ENCODE measurements around the gene AMMECR1.

Gene AMMECR1

GRCh38 chrX:110267874-110268273 is 50.0 kb downstream of the AMMECR1 start:
- TF ChIP-seq, protein P1, sequence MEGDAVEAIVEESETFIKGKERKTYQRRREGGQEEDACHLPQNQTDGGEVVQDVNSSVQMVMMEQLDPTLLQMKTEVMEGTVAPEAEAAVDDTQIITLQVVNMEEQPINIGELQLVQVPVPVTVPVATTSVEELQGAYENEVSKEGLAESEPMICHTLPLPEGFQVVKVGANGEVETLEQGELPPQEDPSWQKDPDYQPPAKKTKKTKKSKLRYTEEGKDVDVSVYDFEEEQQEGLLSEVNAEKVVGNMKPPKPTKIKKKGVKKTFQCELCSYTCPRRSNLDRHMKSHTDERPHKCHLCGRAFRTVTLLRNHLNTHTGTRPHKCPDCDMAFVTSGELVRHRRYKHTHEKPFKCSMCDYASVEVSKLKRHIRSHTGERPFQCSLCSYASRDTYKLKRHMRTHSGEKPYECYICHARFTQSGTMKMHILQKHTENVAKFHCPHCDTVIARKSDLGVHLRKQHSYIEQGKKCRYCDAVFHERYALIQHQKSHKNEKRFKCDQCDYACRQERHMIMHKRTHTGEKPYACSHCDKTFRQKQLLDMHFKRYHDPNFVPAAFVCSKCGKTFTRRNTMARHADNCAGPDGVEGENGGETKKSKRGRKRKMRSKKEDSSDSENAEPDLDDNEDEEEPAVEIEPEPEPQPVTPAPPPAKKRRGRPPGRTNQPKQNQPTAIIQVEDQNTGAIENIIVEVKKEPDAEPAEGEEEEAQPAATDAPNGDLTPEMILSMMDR (conservative IDR thresholded peaks at IDR 0.05; ENCODE audit: control insufficient read depth, insufficient read depth, low read depth, low read length) = no peak
- H3K4me3 ChIP-seq (ENCODE audit: control insufficient read depth, low read depth, low read length) = no peak overlapping the region
- DNase-seq (ENCODE audit: low read depth) = no peak

- no peak overlapping the region for H3K4me3 ChIP-seq (ENCODE audit: control insufficient read depth, low read depth, low read length)
- DNase-seq (ENCODE audit: low read depth) = no peak
- TF ChIP-seq, protein P1 (conservative IDR thresholded peaks at IDR 0.05; ENCODE audit: control insufficient read depth, insufficient read depth, low read depth, low read length) = no peak
Observed at GRCh38 chrX:110265661-110266060, 52.2 kb downstream of the AMMECR1 start.

GRCh38 chrX:110259117-110259516 is 58.8 kb downstream of the AMMECR1 start:
- DNase-seq (ENCODE audit: low read depth) = no peak
- no peak overlapping the region for H3K4me3 ChIP-seq (ENCODE audit: control insufficient read depth, low read depth, low read length)
- TF ChIP-seq, protein P1 (conservative IDR thresholded peaks at IDR 0.05; ENCODE audit: control insufficient read depth, insufficient read depth, low read depth, low read length) = no peak

GRCh38 chrX:110258552-110258951 is 59.3 kb downstream of the AMMECR1 start:
- TF ChIP-seq, protein P1 (conservative IDR thresholded peaks at IDR 0.05; ENCODE audit: control insufficient read depth, insufficient read depth, low read depth, low read length) = no peak
- peak; percentile 62 for DNase-seq (ENCODE audit: low read depth)
- H3K4me3 ChIP-seq (ENCODE audit: control insufficient read depth, low read depth, low read length) = no peak overlapping the region

DNA sequence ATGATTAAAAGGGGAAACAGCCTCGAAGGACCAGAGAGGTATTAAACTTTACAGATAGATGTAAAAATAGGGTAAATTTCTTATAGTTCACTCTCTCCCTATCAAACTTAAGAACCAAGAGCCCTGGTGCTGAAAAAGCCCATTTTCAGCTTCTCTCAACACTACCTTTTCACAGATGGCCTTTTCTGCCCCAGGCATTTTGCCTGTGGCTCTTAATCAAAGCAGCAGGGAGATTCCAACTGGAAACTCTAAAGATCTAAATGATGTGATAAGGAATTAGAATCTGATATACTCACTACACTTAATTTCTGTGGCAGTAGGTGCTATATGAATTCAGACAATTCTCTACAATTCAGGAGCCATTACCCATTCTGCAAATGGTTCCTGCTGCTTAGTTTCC is 60.0 kb downstream of the AMMECR1 start:
- DNase-seq (ENCODE audit: low read depth) = no peak
- H3K4me3 ChIP-seq (ENCODE audit: control insufficient read depth, low read depth, low read length) = no peak overlapping the region
- TF ChIP-seq, protein P1 (conservative IDR thresholded peaks at IDR 0.05; ENCODE audit: control insufficient read depth, insufficient read depth, low read depth, low read length) = no peak

- TF ChIP-seq, protein P1 (conservative IDR thresholded peaks at IDR 0.05; ENCODE audit: control insufficient read depth, insufficient read depth, low read depth, low read length) = no peak
Observed at GRCh38 chrX:110252711-110253110, 65.2 kb downstream of the AMMECR1 start.

GRCh38 chrX:110251961-110252360 is 65.9 kb downstream of the AMMECR1 start:
- H3K4me3 ChIP-seq (ENCODE audit: control insufficient read depth, low read depth, low read length) = no peak overlapping the region
- TF ChIP-seq, protein P1 (conservative IDR thresholded peaks at IDR 0.05; ENCODE audit: control insufficient read depth, insufficient read depth, low read depth, low read length) = no peak
- DNase-seq (ENCODE audit: low read depth) = no peak

More at GRCh38 chrX:110252711-110253110, 65.2 kb downstream of the AMMECR1 start:
- no peak for DNase-seq (ENCODE audit: low read depth)
- H3K4me3 ChIP-seq (ENCODE audit: control insufficient read depth, low read depth, low read length) = no peak overlapping the region
